ENCODE measurements around the gene MSRB2. TPM values are rescaled to one million over a fixed set of nuclear protein-coding genes. Genes with fewer than 3 reads are reported as not detected.
A peak's percentile ranks its signal among the peaks of the same experiment; 100 is the strongest.

Gene MSRB2
- total RNA-seq, 1 donor from 2014 or later, result 31.3 TPM

DNA sequence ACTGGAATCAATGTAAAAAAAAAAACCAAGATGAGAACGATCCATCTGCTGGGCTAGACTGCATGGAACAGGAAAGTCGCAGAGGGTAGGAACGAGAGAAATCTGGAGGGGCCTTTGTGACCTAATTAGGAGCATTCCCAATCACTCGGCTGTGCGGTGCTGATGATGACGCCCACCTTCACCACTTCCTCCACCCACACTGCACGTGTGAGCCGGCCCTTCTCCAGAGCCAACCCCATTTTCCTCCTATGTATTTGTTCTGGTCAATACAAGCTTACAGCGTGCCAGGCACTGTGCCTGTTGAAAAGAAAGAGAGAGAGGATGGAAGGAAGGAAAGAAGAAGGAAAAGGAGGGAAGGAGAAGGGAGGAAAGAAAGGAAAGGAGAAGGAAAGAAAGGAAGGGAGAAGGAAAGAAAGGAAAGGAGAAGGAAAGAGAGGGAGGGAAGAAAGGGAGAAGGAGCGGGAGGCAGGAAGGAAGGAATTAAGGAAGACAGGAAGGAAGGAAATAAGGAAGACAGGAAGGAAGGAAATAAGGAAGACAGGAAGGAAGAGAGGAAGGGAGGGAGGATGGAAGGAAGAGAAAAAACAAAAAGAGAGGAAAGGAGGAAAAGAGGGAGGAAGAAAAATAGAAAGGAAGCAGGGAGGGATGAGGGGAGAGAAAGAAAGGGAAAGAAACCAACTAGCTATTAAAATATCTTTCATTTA lies 61.2 kb downstream of the MSRB2 start:
- DNase-seq, result no peak
- no peaks in the 10 kb centered on the region for H3K9me3 Mint-ChIP-seq (ENCODE audit: unreplicated experiment)
- H3K36me3 Mint-ChIP-seq (ENCODE audit: unreplicated experiment), result no peaks in the 10 kb centered on the region
- H3K4me3 Mint-ChIP-seq (ENCODE audit: unreplicated experiment), result no peak overlapping the region
- H3K4me1 Mint-ChIP-seq (ENCODE audit: low read depth, unreplicated experiment), result peaks cover 8% of the 10 kb centered on the region
- TF ChIP-seq, protein P1, sequence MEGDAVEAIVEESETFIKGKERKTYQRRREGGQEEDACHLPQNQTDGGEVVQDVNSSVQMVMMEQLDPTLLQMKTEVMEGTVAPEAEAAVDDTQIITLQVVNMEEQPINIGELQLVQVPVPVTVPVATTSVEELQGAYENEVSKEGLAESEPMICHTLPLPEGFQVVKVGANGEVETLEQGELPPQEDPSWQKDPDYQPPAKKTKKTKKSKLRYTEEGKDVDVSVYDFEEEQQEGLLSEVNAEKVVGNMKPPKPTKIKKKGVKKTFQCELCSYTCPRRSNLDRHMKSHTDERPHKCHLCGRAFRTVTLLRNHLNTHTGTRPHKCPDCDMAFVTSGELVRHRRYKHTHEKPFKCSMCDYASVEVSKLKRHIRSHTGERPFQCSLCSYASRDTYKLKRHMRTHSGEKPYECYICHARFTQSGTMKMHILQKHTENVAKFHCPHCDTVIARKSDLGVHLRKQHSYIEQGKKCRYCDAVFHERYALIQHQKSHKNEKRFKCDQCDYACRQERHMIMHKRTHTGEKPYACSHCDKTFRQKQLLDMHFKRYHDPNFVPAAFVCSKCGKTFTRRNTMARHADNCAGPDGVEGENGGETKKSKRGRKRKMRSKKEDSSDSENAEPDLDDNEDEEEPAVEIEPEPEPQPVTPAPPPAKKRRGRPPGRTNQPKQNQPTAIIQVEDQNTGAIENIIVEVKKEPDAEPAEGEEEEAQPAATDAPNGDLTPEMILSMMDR (IDR thresholded peaks at IDR 0.05; ENCODE audit: partially characterized antibody, unreplicated experiment), result no peak
- peaks cover 6% of the 10 kb centered on the region for H3K27me3 Mint-ChIP-seq (ENCODE audit: unreplicated experiment)
- no peak overlapping the region for H3K27ac Mint-ChIP-seq (ENCODE audit: unreplicated experiment)

DNA sequence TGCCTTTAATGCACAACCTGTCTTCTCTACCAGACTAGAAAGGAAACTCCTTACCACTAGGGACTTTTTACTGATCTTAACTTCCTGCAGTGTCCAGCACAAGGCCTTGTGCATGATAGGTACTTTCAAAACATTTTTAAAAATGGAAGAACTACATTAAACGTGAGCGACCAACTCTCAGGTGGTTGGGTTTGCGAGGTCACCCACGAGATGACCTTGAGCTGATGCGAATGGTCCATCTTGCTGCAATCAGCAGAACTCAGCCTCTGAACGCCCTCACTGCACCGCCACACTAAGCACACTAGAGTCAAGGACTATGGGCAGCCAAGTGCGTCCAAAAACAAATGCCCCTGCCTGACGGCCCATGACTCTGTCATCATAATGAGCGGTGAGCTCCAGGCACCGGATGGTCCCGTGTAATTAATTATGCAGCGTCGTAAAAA lies 61.9 kb downstream of the MSRB2 start:
- DNase-seq, result no peak
- TF ChIP-seq, protein P1 (IDR thresholded peaks at IDR 0.05; ENCODE audit: partially characterized antibody, unreplicated experiment), result no peak
- Mint-ChIP-seq H3K27ac (ENCODE audit: unreplicated experiment) (no peak overlapping the region), H3K9me3 (ENCODE audit: unreplicated experiment) (no peaks in the 10 kb centered on the region), H3K4me3 (ENCODE audit: unreplicated experiment) (no peak overlapping the region), H3K4me1 (ENCODE audit: low read depth, unreplicated experiment) (peaks cover 8% of the 10 kb centered on the region), H3K36me3 (ENCODE audit: unreplicated experiment) (no peaks in the 10 kb centered on the region), H3K27me3 (ENCODE audit: unreplicated experiment) (peaks cover 6% of the 10 kb centered on the region)

DNA sequence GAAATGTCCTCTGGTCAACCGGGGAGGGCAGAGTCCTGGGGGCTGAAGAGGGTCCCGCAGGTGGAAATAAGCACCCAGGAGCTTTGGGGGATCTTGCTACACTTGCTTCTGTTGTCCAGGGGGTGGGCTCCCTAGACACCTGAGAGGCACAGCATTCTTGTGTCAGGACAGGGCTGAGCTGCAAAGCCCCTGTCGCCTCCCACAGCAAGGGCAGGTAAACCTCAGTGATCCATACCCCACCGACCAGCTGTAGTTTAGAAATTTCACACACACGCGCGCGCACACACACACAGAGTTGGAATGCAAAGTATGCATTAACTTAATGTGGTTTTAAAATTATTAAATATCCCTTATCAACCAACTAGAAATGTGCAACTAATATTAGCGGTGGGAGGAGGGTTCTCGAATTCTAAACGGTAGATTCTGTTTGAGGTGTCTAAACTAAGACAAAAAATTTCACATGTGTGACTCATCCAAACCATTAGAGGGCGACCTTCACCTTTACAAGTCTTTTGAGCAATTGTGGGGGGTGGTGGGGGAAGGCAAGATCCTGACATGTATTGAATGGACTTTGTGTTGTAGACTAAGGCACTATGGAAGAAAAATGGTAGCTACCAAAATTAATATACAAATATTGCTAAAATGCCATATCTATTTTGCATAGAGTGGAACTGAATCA lies 62.5 kb downstream of the MSRB2 start:
- Mint-ChIP-seq H3K27ac (ENCODE audit: unreplicated experiment) (no peak overlapping the region), H3K4me3 (ENCODE audit: unreplicated experiment) (peak overlapping the region; percentile 39), H3K9me3 (ENCODE audit: unreplicated experiment) (no peaks in the 10 kb centered on the region), H3K4me1 (ENCODE audit: low read depth, unreplicated experiment) (peaks cover 8% of the 10 kb centered on the region), H3K36me3 (ENCODE audit: unreplicated experiment) (no peaks in the 10 kb centered on the region), H3K27me3 (ENCODE audit: unreplicated experiment) (peaks cover 6% of the 10 kb centered on the region)
- DNase-seq, result no peak
- TF ChIP-seq, protein P1 (IDR thresholded peaks at IDR 0.05; ENCODE audit: partially characterized antibody, unreplicated experiment), result no peak

DNA sequence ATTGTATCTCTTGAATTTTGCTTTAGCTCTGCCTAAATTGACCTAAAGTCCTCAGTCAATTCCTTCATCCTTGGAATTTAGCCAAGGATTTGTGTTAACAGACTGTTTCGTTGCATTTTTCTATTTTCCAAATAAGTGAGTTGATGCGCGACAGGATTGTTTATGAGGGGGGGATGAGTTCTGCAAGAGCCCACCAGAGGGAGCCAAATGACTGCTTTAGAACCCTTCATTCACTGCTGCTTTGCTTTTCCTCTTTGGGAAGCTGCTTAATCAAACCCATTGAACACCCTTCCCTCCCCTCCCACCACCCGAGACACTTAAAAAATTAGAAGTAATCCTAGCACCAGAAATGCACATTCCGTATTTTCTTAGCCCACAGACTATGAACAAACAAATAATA lies 63.0 kb downstream of the MSRB2 start:
- no peaks in the 10 kb centered on the region for H3K36me3 Mint-ChIP-seq (ENCODE audit: unreplicated experiment)
- peaks cover 8% of the 10 kb centered on the region for H3K4me1 Mint-ChIP-seq (ENCODE audit: low read depth, unreplicated experiment)
- TF ChIP-seq, protein P1 (IDR thresholded peaks at IDR 0.05; ENCODE audit: partially characterized antibody, unreplicated experiment), result peak; percentile 93
- DNase-seq, result peak; percentile 59
- no peaks in the 10 kb centered on the region for H3K9me3 Mint-ChIP-seq (ENCODE audit: unreplicated experiment)
- no peak overlapping the region for H3K4me3 Mint-ChIP-seq (ENCODE audit: unreplicated experiment)
- no peak overlapping the region for H3K27ac Mint-ChIP-seq (ENCODE audit: unreplicated experiment)
- H3K27me3 Mint-ChIP-seq (ENCODE audit: unreplicated experiment), result peaks cover 6% of the 10 kb centered on the region

Data from glutamatergic neuron (in vitro differentiated cells).